Measurements from ENCODE around the gene MBIP.
"Not testable (repeated sequence)": the region's sequence is repeated elsewhere in the genome, so short reads cannot be mapped to it uniquely, and the experiment has no call there.

Gene MBIP

DNA sequence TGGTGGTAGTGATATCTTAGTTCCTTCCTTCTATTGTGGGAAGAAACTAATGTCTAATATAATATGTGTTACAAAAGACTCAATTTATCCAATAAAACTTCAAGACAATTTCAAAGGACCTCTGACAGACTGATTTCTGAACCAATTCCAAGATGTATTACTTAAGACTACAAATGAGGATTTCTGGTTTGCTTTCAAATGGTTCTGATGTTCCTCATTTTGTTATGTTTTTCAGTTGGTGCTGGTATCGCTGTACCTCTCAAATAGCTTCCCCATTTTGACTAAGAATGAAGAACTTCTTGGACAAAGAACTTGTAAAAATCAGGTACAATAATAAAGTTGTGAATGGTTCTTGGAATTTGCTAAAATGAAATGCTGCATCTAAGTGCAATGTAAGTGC is 19.4 kb upstream of the MBIP start:
- no peak for DNase-seq (ENCODE audit: extremely low read depth, insufficient read length)
- Histone ChIP-seq H3K27me3 (replicated peaks; ENCODE audit: control insufficient read depth, insufficient read depth, low read length) (no peaks in the 10 kb centered on the region), H3K4me3 (replicated peaks; ENCODE audit: low read depth, low read length) (no peak overlapping the region), H3K36me3 (ENCODE audit: control insufficient read depth, insufficient read depth, low read length) (no peaks in the 10 kb centered on the region)
- TF ChIP-seq, protein P1, sequence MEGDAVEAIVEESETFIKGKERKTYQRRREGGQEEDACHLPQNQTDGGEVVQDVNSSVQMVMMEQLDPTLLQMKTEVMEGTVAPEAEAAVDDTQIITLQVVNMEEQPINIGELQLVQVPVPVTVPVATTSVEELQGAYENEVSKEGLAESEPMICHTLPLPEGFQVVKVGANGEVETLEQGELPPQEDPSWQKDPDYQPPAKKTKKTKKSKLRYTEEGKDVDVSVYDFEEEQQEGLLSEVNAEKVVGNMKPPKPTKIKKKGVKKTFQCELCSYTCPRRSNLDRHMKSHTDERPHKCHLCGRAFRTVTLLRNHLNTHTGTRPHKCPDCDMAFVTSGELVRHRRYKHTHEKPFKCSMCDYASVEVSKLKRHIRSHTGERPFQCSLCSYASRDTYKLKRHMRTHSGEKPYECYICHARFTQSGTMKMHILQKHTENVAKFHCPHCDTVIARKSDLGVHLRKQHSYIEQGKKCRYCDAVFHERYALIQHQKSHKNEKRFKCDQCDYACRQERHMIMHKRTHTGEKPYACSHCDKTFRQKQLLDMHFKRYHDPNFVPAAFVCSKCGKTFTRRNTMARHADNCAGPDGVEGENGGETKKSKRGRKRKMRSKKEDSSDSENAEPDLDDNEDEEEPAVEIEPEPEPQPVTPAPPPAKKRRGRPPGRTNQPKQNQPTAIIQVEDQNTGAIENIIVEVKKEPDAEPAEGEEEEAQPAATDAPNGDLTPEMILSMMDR (IDR thresholded peaks at IDR 0.05; ENCODE audit: insufficient read depth, low read length, poor library complexity, severe bottlenecking), result no peak

DNA sequence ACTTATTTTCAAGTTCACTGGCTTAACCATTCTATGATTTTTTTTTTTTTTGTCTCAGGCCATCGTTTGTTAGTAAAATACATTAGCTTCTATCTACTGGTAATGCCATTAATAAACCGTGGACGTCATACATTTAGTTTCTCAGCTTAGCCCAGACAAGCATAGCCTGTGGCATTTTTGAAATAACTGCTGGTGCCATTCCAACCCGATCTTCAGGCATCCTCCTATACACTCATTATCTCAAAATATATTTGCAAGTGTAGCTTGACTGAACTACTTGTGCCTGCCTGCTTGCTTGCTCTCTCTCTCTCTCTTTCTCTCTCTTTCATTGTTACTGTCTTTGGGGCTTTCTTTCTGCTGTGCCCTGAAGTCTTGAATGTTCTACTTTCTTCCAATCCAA is 12.7 kb upstream of the MBIP start:
- TF ChIP-seq, protein P1 (IDR thresholded peaks at IDR 0.05; ENCODE audit: insufficient read depth, low read length, poor library complexity, severe bottlenecking), result no peak
- DNase-seq (ENCODE audit: extremely low read depth, insufficient read length), result no peak
- Histone ChIP-seq H3K4me3 (replicated peaks; ENCODE audit: low read depth, low read length) (no peak overlapping the region), H3K27me3 (replicated peaks; ENCODE audit: control insufficient read depth, insufficient read depth, low read length) (no peaks in the 10 kb centered on the region), H3K36me3 (ENCODE audit: control insufficient read depth, insufficient read depth, low read length) (no peaks in the 10 kb centered on the region)

DNA sequence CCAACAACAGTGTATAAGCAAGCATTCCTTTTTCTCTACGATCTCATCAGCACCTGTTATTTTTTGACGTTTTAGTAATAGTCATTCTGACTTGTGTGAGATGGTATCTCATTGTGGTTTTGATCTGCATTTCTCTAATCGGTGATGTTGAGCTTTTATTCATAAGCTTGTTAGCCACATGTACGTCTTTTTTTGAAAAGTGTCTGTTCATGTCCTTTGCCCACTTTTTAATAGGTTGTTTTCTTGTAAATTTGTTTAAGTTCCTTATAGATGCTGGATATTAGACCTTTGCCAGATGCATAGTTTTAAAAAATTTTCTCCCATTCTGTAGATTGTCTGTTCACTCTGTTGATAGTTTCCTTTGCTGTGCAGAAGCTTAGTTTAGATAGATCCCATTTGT is 7.1 kb upstream of the MBIP start:
- not testable (repeated sequence) for DNase-seq (ENCODE audit: extremely low read depth, insufficient read length); H3K27me3 ChIP-seq (replicated peaks; ENCODE audit: control insufficient read depth, insufficient read depth, low read length); H3K4me3 ChIP-seq (replicated peaks; ENCODE audit: low read depth, low read length); H3K36me3 ChIP-seq (ENCODE audit: control insufficient read depth, insufficient read depth, low read length)

DNA sequence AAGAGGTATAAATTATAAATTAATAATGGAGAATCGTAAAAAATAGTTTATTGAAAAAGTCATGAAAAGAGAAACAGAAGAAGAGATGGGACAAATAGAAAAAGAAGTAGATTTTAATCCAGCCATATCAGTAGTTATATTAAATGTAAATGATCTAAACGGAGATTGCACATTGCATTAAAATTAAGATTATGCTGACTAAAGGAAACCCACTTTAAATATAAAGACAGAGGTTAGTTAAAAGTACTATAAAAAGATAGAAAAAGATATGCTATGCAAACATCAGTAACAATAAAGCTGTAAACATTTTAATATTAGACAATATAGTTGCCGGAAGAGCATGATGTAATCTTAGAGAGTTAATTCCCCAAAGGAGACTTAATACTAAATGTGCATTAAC is 5.4 kb upstream of the MBIP start:
- Histone ChIP-seq H3K36me3 (ENCODE audit: control insufficient read depth, insufficient read depth, low read length) (no peaks in the 10 kb centered on the region), H3K4me3 (replicated peaks; ENCODE audit: low read depth, low read length) (no peak overlapping the region), H3K27me3 (replicated peaks; ENCODE audit: control insufficient read depth, insufficient read depth, low read length) (no peaks in the 10 kb centered on the region)
- DNase-seq (ENCODE audit: extremely low read depth, insufficient read length), result no peak
- TF ChIP-seq, protein P1 (IDR thresholded peaks at IDR 0.05; ENCODE audit: insufficient read depth, low read length, poor library complexity, severe bottlenecking), result no peak

DNA sequence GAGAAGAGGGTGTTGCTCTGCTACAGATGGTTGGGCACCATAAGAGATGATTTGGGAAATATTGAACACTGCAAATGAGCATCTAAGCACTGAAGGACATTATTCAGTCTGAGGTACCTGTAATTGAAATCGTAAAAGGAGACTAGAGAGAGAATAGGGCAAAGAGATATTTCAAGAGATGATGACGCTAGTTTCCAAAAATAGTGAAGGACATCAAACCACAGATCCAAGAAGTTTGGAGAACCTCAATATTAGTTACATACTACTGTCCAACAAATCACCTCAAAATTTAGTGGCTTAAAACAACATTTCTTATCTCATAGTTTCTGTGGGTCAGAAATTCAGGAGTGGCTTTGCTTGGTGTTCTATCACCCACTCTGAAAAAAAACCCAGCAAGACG is 4.5 kb upstream of the MBIP start:
- TF ChIP-seq, protein P1 (IDR thresholded peaks at IDR 0.05; ENCODE audit: insufficient read depth, low read length, poor library complexity, severe bottlenecking), result no peak
- no peaks in the 10 kb centered on the region for H3K27me3 ChIP-seq (replicated peaks; ENCODE audit: control insufficient read depth, insufficient read depth, low read length)
- H3K36me3 ChIP-seq (ENCODE audit: control insufficient read depth, insufficient read depth, low read length), result no peaks in the 10 kb centered on the region
- no peak overlapping the region for H3K4me3 ChIP-seq (replicated peaks; ENCODE audit: low read depth, low read length)
- no peak for DNase-seq (ENCODE audit: extremely low read depth, insufficient read length)

DNA sequence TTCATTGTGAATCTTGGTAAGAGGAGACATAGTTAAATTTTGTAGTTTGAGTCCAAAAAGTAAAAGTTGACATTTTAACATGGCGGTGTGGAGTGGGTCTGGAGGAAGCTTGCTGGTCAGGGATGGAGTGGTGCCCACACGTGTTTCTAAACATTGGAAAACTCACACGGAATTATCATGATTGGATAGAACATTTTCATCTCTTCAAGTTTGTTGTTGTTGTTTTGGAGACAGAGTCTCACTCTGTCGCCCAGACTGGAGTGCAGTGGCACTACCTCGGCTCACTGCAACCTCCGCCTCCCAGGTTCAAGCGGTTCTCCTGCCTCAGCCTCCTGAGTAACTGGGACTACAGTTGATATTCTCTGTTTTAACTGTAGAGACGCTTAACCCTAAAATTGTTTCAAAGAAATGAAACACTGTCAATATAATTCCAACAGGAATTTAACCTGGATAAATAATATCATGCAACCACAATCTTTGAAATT is 502 bp upstream of the MBIP start:
- no peak for DNase-seq (ENCODE audit: extremely low read depth, insufficient read length)
- TF ChIP-seq, protein P1 (IDR thresholded peaks at IDR 0.05; ENCODE audit: insufficient read depth, low read length, poor library complexity, severe bottlenecking), result no peak
- Histone ChIP-seq H3K4me3 (replicated peaks; ENCODE audit: low read depth, low read length) (peak overlapping the region; percentile 93), H3K36me3 (ENCODE audit: control insufficient read depth, insufficient read depth, low read length) (no peaks in the 10 kb centered on the region), H3K27me3 (replicated peaks; ENCODE audit: control insufficient read depth, insufficient read depth, low read length) (no peaks in the 10 kb centered on the region)
